Measurements from ENCODE around the gene FAM20C. TPM values are rescaled to one million over a fixed set of nuclear protein-coding genes. Genes with fewer than 3 reads are reported as not detected.

Gene FAM20C
- total RNA-seq, 2 donors from 2014 or later = 33.5 to 53.5 TPM

DNA sequence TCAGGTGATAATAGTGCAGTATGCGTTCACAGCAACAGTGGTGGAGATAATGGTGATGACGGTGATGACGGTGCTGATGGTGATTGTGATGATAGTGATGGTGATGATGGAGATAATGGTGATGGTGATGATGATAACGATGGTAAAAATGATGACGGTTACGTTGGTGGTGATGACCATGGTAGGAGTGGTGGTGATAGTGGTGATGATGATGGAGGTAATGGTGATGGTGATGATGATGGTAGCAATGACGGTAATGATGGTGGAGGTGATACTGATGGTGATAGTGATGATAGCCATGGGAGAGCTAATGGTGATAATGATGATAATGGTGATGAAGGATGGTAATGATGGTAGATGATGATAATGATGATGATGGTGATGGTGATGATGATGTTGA lies 45.0 kb downstream of the FAM20C start:
- Histone ChIP-seq H3K4me1 (ENCODE audit: control insufficient read depth, insufficient read depth, low read length) (no peaks in the 10 kb centered on the region), H3K9ac (ENCODE audit: extremely low read depth, low read length, poor library complexity, severe bottlenecking) (no peak overlapping the region), H3K4me3 (ENCODE audit: low read length) (no peak overlapping the region), H3K36me3 (ENCODE audit: control insufficient read depth, insufficient read depth, low read length) (no peaks in the 10 kb centered on the region), H3K27ac (ENCODE audit: low read depth, low read length) (no peak overlapping the region), H3K27me3 (ENCODE audit: control insufficient read depth, insufficient read depth, low read length, poor library complexity, severe bottlenecking) (no peaks in the 10 kb centered on the region), H3K9me3 (ENCODE audit: control insufficient read depth, low read length) (no peaks in the 10 kb centered on the region)
- DNase-seq = no peak
- H3K36me3 Mint-ChIP-seq (ENCODE audit: low read depth) = peaks cover 9% of the 10 kb centered on the region
- H3K4me3 Mint-ChIP-seq = no peak overlapping the region
- no peak overlapping the region for H3K27ac Mint-ChIP-seq
- no peaks in the 10 kb centered on the region for H3K4me1 Mint-ChIP-seq
- no peaks in the 10 kb centered on the region for H3K9me3 Mint-ChIP-seq
- H3K27me3 Mint-ChIP-seq (ENCODE audit: insufficient read depth) = no peaks in the 10 kb centered on the region
- 82 to 83% methylated on average over 7 of the region's 7 CpGs for WGBS, 2 experiments (ENCODE audit: insufficient coverage in 1 of 2, insufficient read length in 1 of 2)
- TF ChIP-seq, protein P1, sequence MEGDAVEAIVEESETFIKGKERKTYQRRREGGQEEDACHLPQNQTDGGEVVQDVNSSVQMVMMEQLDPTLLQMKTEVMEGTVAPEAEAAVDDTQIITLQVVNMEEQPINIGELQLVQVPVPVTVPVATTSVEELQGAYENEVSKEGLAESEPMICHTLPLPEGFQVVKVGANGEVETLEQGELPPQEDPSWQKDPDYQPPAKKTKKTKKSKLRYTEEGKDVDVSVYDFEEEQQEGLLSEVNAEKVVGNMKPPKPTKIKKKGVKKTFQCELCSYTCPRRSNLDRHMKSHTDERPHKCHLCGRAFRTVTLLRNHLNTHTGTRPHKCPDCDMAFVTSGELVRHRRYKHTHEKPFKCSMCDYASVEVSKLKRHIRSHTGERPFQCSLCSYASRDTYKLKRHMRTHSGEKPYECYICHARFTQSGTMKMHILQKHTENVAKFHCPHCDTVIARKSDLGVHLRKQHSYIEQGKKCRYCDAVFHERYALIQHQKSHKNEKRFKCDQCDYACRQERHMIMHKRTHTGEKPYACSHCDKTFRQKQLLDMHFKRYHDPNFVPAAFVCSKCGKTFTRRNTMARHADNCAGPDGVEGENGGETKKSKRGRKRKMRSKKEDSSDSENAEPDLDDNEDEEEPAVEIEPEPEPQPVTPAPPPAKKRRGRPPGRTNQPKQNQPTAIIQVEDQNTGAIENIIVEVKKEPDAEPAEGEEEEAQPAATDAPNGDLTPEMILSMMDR (conservative IDR thresholded peaks at IDR 0.05) = no peak

DNA sequence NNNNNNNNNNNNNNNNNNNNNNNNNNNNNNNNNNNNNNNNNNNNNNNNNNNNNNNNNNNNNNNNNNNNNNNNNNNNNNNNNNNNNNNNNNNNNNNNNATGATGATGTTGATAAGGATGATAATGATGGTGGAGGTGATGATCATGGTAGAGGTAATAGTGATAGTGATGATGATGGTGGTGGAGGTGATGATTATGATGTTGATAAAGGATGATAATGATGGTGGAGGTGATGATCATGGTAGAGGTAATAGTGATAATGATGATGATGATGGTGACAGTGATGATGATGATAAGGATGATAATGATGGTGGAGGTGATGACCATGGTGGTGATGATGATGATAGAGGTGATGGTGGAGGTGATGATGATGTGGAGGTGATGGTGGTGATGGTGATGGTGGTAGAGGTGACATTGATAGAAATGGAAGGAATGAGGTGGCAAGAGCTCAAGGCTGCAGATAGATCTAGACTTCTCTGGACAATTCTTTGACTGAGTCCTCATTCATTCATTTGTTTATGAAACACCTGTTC lies 47.8 kb downstream of the FAM20C start:
- no peaks in the 10 kb centered on the region for H3K27me3 ChIP-seq (ENCODE audit: control insufficient read depth, insufficient read depth, low read length, poor library complexity, severe bottlenecking)
- H3K4me3 Mint-ChIP-seq = no peak overlapping the region
- no peaks in the 10 kb centered on the region for H3K4me1 ChIP-seq (ENCODE audit: control insufficient read depth, insufficient read depth, low read length)
- no peak for DNase-seq
- H3K9me3 Mint-ChIP-seq = no peaks in the 10 kb centered on the region
- no peaks in the 10 kb centered on the region for H3K9me3 ChIP-seq (ENCODE audit: control insufficient read depth, low read length)
- H3K27ac ChIP-seq (ENCODE audit: low read depth, low read length) = peak overlapping the region; percentile 68
- H3K4me3 ChIP-seq (ENCODE audit: low read length) = no peak overlapping the region
- H3K36me3 ChIP-seq (ENCODE audit: control insufficient read depth, insufficient read depth, low read length) = no peaks in the 10 kb centered on the region
- peaks cover 15% of the 10 kb centered on the region for H3K36me3 Mint-ChIP-seq (ENCODE audit: low read depth)
- H3K9ac ChIP-seq (ENCODE audit: extremely low read depth, low read length, poor library complexity, severe bottlenecking) = no peak overlapping the region
- H3K27ac Mint-ChIP-seq = no peak overlapping the region
- H3K27me3 Mint-ChIP-seq (ENCODE audit: insufficient read depth) = no peaks in the 10 kb centered on the region
- TF ChIP-seq, protein P1 (conservative IDR thresholded peaks at IDR 0.05) = no peak
- H3K4me1 Mint-ChIP-seq = no peaks in the 10 kb centered on the region

- H3K27me3 Mint-ChIP-seq (ENCODE audit: insufficient read depth) = no peaks in the 10 kb centered on the region
- WGBS, 2 experiments (ENCODE audit: insufficient coverage in 1 of 2, insufficient read length in 1 of 2) = 74 to 75% methylated on average over 13 to 16 of the region's 16 CpGs
- no peak overlapping the region for H3K4me3 Mint-ChIP-seq
- peak; percentile 71 for DNase-seq
- no peaks in the 10 kb centered on the region for H3K9me3 ChIP-seq (ENCODE audit: control insufficient read depth, low read length)
- no peak overlapping the region for H3K9ac ChIP-seq (ENCODE audit: extremely low read depth, low read length, poor library complexity, severe bottlenecking)
- no peaks in the 10 kb centered on the region for H3K4me1 Mint-ChIP-seq
- peaks cover 15% of the 10 kb centered on the region for H3K36me3 Mint-ChIP-seq (ENCODE audit: low read depth)
- no peaks in the 10 kb centered on the region for H3K27me3 ChIP-seq (ENCODE audit: control insufficient read depth, insufficient read depth, low read length, poor library complexity, severe bottlenecking)
- H3K27ac Mint-ChIP-seq = no peak overlapping the region
- H3K36me3 ChIP-seq (ENCODE audit: control insufficient read depth, insufficient read depth, low read length) = no peaks in the 10 kb centered on the region
- H3K4me1 ChIP-seq (ENCODE audit: control insufficient read depth, insufficient read depth, low read length) = no peaks in the 10 kb centered on the region
- H3K4me3 ChIP-seq (ENCODE audit: low read length) = no peak overlapping the region
- H3K27ac ChIP-seq (ENCODE audit: low read depth, low read length) = peak overlapping the region; percentile 68
- TF ChIP-seq, protein P1 (conservative IDR thresholded peaks at IDR 0.05) = no peak
- H3K9me3 Mint-ChIP-seq = no peaks in the 10 kb centered on the region
Observed at GRCh38 chr7:240887-241421, 48.6 kb downstream of the FAM20C start.

Measured in endodermal cell (in vitro differentiated cells).